Measurements from ENCODE around the gene MALRD1.

MALRD1 gene

DNA sequence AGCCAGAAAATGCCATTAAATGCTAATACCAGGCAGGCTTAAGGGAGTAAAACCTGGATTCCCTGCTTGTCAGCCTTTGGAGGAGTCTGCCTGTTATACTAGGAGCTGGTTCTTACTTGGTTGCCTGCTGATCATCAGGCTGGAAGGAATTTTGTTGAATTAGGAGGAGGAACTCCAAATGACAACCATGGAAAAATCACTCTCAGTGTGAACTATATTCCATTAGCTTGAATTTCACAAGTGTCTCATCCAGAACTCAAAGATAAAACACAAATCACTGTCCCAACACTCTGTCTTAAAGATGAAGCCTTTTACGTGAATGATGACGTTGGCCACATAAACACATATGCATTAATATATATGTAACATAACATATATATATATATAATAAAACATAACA lies 528.8 kb downstream of the MALRD1 start:
- DNase-seq (ENCODE audit: low read depth): no peak

DNA sequence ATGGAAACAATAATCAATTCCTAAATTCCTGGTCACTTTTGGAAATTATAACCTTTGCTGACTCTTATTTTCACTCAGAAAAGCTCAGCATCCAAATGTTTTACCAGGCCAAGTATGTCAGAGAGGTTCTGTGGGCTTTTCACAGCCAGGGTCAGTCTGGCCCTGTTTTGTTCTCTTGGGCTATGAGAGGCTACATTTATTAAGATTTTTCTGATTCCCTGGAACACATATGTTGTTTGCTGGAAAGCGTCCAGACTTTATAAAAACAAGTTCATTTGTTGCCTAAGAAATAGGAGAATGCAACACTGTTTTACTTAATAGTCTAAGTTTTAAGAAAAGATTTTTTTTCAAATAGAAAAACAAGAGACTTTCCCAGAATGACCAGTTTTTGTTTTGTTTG lies 529.2 kb downstream of the MALRD1 start:
- DNase-seq (ENCODE audit: low read depth): no peak

DNA sequence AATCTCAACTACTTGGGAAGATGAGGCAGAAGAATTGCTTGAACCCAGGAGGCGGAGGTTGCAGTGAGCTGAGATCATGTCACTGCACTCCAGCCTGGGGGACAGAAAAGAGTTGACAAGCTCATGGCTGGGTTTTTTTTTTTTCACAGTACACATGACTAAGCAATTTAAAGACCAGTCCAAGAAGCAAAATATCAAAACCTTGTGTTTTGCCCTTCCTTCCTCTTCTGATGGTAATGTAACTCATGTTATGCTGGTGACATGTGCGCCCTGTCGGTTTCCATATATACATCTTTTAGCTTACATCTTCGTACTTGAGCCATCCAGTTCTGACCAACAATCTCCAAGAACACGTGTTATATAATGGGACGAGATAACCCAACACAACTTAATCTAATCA lies 530.0 kb downstream of the MALRD1 start:
- no peak for DNase-seq (ENCODE audit: low read depth)

DNA sequence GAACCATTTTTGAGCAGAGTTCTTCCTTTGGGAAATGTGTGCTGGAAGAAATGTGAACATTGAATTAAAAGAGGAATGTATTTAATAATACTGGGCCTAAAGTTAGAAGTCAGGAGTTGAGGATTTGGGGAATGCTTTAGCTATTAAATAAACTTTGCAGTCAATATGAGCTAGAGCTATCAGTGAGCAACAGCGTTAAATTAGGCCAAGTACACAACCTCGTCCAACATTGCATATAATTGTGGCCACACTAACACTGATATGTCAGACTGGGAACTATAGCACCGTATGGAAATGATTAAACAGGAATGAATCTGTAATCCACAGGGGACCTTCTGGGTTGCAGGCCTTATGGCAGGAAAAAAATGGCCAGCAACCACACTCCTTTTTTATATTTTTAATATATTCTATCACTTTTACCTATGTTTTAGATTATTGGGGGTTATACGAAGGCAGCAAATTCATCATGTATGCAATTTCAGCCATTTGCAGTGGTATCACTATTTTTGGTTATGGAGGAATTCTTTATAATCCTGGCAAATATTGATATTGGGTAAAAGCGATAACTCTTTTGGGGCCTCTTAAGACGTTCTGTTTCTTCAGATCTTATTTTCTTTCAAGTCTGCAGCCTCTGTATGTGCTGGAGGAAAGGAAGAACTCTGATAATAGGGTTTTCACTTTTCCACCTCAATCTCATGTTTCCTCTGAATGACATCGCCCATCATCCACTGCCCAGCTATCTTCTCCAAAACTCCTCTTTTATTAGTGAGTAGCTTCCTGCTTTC lies 531.4 kb downstream of the MALRD1 start:
- DNase-seq (ENCODE audit: low read depth): no peak

DNA sequence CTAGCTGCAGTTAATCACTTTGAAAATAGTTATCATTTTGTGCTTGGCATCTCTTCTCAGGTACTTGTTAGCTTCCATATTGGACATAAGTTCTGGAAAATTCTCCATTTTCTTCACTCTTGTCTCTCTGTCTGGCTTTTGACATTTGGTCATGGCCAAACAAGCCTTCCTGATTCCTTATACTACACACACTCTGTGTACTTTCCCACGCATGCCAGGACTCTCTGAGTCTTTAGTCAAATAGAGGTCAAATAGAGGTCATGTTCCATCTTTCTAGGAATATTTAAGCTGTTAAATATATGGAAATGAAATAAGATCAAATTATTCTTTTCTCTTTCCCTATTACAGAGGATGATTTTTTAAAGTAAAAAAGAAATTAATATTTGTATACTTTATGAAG lies 532.1 kb downstream of the MALRD1 start:
- no peak for DNase-seq (ENCODE audit: low read depth)

DNA sequence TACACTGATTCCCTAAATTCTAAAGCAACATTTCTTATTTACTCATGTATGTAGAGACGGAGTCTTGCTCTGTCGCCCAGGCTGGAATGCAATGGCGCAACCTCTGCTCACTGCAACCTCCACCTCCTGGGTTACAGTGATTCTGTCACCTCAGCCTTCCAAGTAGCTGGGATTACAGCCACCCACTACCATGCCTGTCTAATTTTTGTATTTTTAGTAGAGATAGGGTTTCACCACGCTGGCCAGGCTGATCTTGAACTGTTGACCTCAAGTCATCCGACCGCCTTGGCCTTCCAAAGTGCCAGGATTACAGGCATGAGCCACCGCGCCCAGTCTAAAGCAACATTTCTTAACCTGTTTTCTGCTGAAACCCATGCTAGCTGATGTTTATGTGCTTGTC lies 540.0 kb downstream of the MALRD1 start:
- DNase-seq (ENCODE audit: low read depth): no peak

DNA sequence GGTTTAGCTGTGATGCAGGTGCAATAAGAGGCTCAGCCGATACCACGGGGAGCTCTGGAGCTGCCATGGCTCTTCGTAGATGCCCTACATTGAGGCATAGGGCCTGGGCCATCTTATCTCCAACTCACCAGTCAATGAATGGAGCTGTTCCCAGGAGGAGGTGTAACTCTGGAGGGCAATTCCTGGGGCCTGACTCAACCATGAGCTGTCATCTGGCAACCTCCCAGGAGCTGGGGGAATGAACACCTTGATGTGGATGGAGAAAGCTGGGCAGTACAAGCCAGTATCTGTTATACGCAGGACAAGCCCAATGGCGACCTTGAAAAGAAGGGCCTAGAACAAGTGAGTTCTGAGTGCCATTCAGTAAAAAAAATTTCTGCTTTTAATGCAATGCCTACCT lies 543.7 kb downstream of the MALRD1 start:
- DNase-seq (ENCODE audit: low read depth): no peak

DNA sequence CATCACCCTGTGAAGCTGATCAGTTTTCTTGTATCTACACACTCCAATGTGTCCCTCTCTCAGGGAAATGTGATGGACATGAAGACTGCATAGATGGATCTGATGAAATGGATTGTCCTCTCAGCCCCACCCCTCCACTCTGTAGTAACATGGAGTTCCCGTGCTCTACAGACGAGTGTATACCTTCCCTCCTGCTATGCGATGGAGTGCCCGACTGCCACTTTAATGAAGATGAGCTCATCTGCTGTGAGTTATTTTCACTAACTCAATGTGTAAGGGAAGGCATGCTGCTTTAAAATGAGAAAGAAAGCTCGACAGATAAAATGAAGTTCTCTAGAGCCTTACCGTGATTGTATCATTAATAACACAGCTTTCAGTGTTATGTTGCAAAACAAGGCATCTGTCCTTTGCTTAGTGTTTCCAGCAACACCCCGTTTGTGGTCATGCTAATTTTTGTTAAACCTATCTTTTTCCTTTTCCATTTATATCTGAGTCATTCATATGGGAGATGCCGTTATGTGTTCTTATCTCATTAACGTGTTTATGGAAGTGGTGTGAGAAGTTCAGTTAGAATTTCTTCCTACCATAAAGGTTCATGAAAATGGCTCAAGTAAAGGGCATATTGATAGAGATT lies 546.7 kb downstream of the MALRD1 start:
- DNase-seq (ENCODE audit: low read depth): no peak

DNA sequence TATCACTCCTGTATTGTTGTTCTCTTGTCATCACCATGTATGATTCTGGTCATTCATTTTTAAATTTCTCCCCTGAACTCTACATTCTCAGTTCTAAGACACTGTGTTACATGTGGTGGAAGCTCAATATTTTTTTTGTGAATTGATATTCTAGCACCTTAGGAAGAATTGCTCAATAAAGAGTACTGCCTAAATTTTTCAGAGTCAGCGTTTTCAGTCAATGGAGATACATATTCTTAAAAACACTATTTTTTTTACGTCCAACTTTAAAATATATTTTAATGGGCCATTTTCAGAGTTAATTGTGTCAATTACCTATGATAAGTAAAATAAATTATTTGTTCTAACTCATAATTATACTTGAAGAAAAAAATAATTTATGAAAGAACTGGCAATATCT lies 557.2 kb downstream of the MALRD1 start:
- DNase-seq (ENCODE audit: low read depth): no peak

DNA sequence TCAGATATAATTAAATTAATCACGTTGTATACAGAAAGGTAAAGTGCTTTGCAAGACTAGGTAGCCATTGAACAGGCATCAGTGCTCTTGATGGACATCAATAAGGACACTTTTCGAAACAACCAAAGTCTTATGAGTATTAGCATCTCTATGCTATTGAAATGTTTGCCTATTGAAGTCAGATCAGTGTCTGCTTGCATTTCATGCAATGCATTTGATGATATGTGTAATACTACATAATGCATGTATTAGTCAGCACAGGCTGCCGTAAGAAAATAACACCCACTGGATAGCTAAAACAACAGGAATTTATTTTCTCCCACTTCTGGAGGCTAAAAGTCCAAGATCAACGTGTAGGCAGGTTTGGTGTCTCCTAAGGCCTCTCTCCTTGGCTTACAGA lies 558.4 kb downstream of the MALRD1 start:
- no peak for DNase-seq (ENCODE audit: low read depth)

DNA sequence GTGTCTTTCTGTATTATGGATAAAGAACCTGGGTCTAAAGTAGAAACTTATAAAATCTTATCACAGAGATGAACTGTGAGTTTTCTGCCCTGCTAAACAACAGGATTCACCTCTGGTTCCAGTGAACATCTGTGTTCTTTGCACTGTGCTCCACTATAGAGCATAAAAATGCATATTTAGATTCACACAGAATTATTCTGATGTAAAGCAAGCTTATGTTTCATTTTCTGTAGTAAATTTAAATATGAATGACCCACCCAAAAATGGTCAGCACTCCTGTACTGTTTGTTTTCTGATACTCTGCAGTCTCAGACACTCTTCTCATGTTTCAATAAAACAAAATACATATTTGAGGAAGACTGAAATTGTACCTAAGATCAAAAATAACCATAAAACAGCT lies 563.2 kb downstream of the MALRD1 start:
- no peak for DNase-seq (ENCODE audit: low read depth)

DNA sequence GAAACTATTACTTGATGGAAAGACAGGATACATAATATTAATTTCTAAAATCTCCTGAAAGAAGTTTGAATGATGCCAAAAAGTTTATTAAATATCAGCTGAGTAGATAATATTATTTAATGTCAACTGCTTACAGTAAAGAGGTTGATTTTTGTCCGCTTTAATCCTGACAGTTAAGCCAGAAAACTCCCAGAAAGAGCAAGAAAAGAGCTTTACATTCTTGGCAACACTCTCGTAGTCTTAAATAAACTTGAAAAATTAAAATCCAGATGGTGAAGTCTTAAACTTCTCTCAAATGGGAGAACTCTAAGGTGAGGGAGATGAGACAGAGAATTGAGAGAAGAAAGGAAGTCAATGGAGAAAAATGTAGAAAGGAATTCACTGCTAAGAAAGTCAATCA lies 568.4 kb downstream of the MALRD1 start:
- no peak for DNase-seq (ENCODE audit: low read depth)

DNA sequence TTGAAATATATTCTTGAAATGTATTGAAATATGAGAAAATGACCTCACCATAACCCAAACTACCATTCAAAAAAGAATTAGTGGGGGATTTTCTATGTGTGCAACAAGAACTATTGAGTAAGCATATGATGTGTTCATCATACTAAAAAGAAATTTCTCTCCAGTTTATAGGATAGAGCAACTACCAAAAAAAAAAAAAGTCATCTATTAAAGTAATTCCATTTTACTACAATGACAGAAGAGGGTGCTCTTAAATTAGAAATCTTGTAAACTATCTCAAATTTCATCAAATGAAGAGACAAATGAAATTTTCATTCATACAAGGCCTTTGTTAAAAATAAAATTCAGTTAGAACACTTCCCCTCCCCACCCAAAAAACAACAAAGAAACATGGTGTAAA lies 572.2 kb downstream of the MALRD1 start:
- DNase-seq (ENCODE audit: low read depth): no peak

DNA sequence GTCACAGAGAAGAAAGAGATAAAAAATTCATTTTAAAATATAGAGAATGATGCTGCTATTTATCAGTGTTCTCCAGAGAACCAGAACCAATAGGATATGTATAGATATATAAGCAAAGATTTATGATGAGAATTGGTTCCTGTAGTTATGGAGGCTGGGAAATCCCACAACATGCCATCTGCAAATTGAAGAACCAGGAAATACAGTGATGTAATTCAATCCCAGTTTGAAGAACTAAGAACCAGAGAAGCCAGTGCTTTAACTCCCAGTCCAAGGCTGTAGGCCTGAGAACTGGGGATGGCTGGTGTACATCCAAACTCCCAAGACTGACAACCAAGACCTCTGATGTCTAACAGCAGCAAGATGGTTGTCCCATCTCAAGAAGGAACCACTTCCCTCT lies 574.7 kb downstream of the MALRD1 start:
- DNase-seq (ENCODE audit: low read depth): no peak

DNA sequence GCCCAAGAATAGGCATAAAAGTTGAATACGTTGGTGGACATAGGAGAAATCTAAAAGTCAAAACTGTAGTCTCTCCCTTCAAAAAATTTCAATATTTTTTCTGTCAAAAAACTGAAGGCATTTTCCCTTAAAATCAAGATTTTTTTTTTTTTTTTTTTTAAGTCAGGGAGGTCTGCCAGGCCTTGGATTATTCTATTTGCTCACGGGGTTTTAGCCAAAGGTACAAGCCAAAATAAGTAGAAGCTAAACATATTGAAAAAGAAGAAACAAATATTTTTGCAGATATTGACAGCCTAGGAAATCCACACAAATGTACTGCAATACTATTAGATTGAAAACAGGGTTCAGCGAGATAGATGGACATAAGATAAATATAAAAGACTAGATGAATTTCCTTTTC lies 577.6 kb downstream of the MALRD1 start:
- no peak for DNase-seq (ENCODE audit: low read depth)

DNA sequence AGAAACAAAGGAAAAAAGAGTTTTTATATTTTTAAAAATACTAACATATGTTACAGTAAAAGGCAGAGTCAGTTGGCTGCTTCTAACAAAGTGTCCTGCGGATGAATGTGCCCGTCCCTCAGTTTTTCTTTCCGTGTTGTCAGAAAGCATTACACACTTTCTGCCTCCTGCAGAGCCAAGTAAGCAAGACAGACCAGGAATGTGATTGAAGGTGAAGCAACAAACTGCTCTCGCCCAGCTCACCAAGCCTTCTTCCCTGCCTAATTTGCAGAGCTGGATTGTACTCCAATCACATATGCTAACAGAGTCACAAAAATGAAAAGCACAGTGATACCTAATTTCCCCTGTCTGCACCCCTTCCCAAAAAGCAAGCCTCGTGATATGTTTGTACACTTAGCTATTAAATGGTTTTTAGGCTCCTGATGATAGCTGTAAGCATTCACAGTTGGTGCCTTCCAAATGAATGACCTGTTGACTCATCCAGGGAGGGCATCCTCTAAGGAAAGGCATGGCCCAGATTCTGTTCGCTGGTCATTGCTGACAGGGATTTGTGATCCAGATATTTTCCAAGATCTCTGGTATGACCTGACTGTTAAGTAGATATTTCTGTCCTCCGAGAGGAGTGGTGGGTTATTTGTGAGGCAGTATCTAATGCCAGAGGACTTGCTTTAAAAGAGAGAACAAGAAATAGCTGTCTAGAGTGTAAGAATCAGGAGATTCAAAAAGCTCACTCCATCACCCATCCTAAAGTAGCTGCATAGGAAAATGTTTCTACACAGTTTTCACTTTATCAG lies 580.4 kb downstream of the MALRD1 start:
- no peak for DNase-seq (ENCODE audit: low read depth)

DNA sequence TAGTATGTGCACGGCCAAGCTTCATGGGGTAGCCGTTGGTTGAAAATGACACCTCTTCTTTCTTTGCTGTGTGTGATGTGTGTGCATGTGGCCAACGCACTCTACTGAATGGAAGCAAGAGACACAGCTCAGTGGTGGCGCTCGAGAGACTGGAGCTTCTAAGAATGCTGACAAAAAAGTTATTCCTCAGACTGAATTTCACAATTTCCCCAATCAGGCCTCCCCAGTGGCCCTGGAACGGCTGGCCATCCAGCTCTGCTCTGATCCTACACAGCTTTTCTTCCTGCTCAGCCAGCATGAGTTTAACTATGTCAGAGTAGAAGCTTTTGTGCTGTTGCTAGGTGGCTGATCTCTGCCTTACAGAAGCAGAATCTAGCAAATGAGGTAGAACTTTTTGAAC lies 581.0 kb downstream of the MALRD1 start:
- no peak for DNase-seq (ENCODE audit: low read depth)

DNA sequence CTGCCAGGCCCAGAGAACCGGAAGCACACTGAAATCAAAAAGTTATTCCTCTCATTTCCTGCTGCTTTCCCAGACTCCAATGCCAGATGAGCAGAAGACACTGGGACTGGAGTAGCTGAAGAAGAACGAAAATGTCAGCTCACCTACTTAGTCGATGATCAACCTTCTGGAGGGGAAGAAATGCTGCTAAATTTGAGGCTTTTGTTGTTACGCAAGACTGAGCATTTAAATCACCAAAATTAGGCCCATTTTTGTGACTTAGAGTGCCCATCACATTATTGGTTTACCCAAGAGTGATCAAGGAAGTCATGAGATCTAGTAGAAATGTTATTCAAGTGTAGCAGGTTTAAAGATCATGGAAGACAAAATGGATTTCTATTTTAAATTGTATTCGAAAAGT lies 585.6 kb downstream of the MALRD1 start:
- no peak for DNase-seq (ENCODE audit: low read depth)

DNA sequence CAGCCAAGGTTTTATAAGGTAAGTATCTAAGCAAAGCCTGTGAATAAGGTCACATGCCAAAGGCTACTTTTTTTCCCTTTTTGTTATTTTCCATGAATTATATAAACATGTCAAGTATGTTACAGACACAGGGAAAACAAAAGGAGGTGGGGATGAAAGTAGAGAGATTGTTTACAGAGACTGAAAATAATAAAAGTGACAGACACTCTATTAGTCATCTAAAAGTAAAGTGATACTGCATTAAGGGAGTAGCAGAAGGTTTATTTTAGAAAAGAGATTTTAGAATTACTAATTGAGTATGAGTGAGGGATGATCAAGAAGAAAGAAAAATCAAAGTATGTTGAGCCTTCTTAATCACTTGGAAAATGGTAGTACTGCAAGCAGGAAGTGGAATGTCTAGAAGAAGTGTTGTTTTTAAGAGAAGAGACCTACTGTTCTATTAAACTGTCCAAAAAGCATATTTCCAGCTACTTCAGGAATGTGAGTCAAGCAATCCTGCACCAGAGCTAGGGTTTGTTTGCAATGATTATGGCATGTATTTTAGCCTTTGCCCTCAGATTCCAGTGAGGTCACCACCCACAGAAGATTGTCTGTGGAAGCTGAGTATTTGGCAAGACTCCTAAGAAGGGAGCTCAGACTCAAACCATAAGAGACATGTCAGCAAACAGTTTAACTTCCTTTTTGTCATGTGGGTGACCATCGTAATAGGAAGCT lies 589.7 kb downstream of the MALRD1 start:
- DNase-seq (ENCODE audit: low read depth): no peak

DNA sequence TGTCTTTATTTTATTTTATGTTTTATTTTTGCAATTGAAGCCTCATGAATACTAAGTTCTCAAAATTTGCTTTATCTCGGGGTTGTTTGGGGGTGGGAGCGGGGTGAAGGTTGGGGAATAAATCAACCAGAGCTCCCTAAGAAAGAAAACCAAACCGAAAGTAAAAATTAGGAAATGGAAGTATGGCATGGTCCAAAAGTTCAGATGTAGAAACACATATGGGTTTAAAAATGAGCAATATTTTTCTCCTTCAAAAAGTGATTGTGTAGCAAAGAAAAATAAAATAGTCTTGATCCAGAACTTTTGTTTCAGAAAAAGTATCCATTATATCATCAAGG lies 590.3 kb downstream of the MALRD1 start:
- no peak for DNase-seq (ENCODE audit: low read depth)

DNA sequence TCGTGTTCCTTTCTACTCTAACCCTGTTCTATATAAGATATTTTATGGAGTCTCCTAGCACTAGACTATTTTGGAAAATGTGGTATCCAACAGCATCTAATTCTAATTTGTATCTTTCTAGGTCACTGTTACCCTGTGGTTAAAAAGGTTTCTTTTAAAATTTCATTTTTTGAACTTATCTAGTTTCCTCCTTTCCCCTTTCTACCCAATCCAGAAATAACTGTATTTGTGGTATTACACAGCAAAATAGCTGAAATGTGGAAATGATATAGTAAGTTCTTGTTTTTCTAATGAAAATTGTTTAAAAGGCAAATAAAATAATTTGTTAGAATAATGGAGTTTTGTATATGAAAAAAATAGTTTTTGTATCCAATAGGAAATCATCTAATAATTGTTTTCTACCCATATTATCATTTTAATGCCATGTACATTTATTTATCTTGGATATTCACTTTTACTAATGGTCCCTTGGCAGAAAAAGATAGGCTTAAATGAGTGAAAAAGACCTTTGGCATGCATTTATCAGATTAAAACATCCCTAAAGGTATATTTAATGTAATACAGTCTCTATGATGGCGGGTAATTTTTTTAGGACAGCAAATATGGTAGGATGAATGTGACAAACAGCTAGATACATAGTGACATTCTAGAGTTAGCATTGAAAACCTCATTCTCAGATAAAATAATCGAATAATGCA lies 592.1 kb downstream of the MALRD1 start:
- DNase-seq (ENCODE audit: low read depth): no peak

DNA sequence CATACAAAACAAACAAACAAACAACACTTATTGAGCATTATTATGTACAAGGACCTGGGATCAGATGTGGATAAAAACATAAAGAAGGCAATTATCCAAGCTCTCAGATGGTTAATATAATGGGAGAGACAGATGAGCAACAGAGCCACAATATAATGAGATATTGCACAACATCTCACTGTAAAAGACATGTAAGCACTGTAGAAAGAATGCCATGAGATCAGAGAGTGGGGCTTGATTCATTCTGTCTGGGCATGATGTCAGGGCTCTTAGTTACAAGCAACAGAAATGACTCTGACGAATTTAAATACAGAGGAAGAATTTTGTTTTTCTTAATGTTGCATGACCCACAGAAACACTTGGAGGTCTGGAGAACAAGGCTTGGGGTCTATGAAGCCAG lies 602.9 kb downstream of the MALRD1 start:
- DNase-seq (ENCODE audit: low read depth): no peak

All from activated T-helper 1 cell treated with Interleukin-2 at 50 U/mL for 16 hours (primary cell).